IPS-18c (cell line): Measurements from ENCODE around the gene SGMS1.
"Not testable (repeated sequence)": the region's sequence is repeated elsewhere in the genome, so short reads cannot be mapped to it uniquely, and the experiment has no call there.

Source experiments
- H3K4me3 ChIP-seq: 2 replicates; pipeline ENCODE4 v1.7.0; 2013; ENCODE audit warnings: low read depth, mild to moderate bottlenecking, low read length, moderate library complexity; ENCODE audit not compliant: insufficient read depth
- H3K9me3 ChIP-seq: one replicate; pipeline ENCODE4 v1.6.1; 2013; ENCODE audit warnings: mild to moderate bottlenecking, low read length, moderate library complexity; ENCODE audit not compliant: control insufficient read depth, insufficient read depth

SGMS1 gene

GRCh38 chr10:50576245-50576815 lies 47.4 kb downstream of the SGMS1 start:
- no peak overlapping the region for H3K4me3 ChIP-seq
- H3K9me3 ChIP-seq: no peaks in the 10 kb centered on the region

- no peaks in the 10 kb centered on the region for H3K9me3 ChIP-seq
- no peak overlapping the region for H3K4me3 ChIP-seq
Measured at GRCh38 chr10:50575477-50576244, 48.1 kb downstream of the SGMS1 start.

- no peak overlapping the region for H3K4me3 ChIP-seq
- H3K9me3 ChIP-seq: no peaks in the 10 kb centered on the region
Measured at GRCh38 chr10:50574931-50575330, 48.8 kb downstream of the SGMS1 start.

- Histone ChIP-seq H3K9me3 (no peaks in the 10 kb centered on the region), H3K4me3 (no peak overlapping the region)
Measured at GRCh38 chr10:50574305-50574704, 49.5 kb downstream of the SGMS1 start.

GRCh38 chr10:50572017-50572491 lies 51.7 kb downstream of the SGMS1 start:
- H3K9me3 ChIP-seq: no peaks in the 10 kb centered on the region
- H3K4me3 ChIP-seq: no peak overlapping the region

- not testable (repeated sequence) for H3K9me3 ChIP-seq, H3K4me3 ChIP-seq
Measured at GRCh38 chr10:50568750-50569149, 55.0 kb downstream of the SGMS1 start.

- Histone ChIP-seq H3K4me3 (no peak overlapping the region), H3K9me3 (no peaks in the 10 kb centered on the region)
Measured at GRCh38 chr10:50567384-50567783, 56.4 kb downstream of the SGMS1 start.

- H3K9me3 ChIP-seq: no peaks in the 10 kb centered on the region
Measured at GRCh38 chr10:50566150-50566549, 57.6 kb downstream of the SGMS1 start.

GRCh38 chr10:50565301-50566083 lies 58.3 kb downstream of the SGMS1 start:
- Histone ChIP-seq H3K9me3 (no peaks in the 10 kb centered on the region), H3K4me3 (no peak overlapping the region)

More at GRCh38 chr10:50566150-50566549, 57.6 kb downstream of the SGMS1 start:
- H3K4me3 ChIP-seq: no peak overlapping the region

GRCh38 chr10:50563906-50564305 lies 59.9 kb downstream of the SGMS1 start:
- Histone ChIP-seq H3K4me3 (no peak overlapping the region), H3K9me3 (no peaks in the 10 kb centered on the region)

- no peaks in the 10 kb centered on the region for H3K9me3 ChIP-seq
- no peak overlapping the region for H3K4me3 ChIP-seq
Measured at GRCh38 chr10:50561816-50562215, 61.9 kb downstream of the SGMS1 start.

- H3K4me3 ChIP-seq: no peak overlapping the region
- no peaks in the 10 kb centered on the region for H3K9me3 ChIP-seq
Measured at GRCh38 chr10:50561266-50561665, 62.5 kb downstream of the SGMS1 start.

- H3K9me3 ChIP-seq: no peaks in the 10 kb centered on the region
- no peak overlapping the region for H3K4me3 ChIP-seq
Measured at GRCh38 chr10:50560370-50560769, 63.4 kb downstream of the SGMS1 start.

GRCh38 chr10:50558371-50558770 lies 65.4 kb downstream of the SGMS1 start:
- no peaks in the 10 kb centered on the region for H3K9me3 ChIP-seq
- H3K4me3 ChIP-seq: no peak overlapping the region

- Histone ChIP-seq H3K9me3 (no peaks in the 10 kb centered on the region), H3K4me3 (no peak overlapping the region)
Measured at GRCh38 chr10:50557130-50557682, 66.5 kb downstream of the SGMS1 start.

- H3K4me3 ChIP-seq: no peak overlapping the region
- no peaks in the 10 kb centered on the region for H3K9me3 ChIP-seq
Measured at GRCh38 chr10:50556237-50557120, 67.3 kb downstream of the SGMS1 start.
